GM12865 (cell line): Measurements from ENCODE around the gene RCOR2.

Source experiments
- DNase-seq: peaks from one replicate; pipeline ENCODE4 v3.0.0; 2010; ENCODE audit warnings: low read depth
- H3K4me3 ChIP-seq: 2 replicates; pipeline ENCODE4 v1.5.1; 2011; ENCODE audit warnings: mild to moderate bottlenecking, low read depth, low read length, control low read depth
- TF ChIP-seq, protein P1 (sequence below): IDR thresholded peaks from 2 replicates; pipeline ENCODE4 v1.5.1; 2011; ENCODE audit warnings: low read length, control low read depth, low read depth, inconsistent platforms; ENCODE audit not compliant: insufficient read depth; ENCODE audit errors: missing control alignments

RCOR2 gene

DNA sequence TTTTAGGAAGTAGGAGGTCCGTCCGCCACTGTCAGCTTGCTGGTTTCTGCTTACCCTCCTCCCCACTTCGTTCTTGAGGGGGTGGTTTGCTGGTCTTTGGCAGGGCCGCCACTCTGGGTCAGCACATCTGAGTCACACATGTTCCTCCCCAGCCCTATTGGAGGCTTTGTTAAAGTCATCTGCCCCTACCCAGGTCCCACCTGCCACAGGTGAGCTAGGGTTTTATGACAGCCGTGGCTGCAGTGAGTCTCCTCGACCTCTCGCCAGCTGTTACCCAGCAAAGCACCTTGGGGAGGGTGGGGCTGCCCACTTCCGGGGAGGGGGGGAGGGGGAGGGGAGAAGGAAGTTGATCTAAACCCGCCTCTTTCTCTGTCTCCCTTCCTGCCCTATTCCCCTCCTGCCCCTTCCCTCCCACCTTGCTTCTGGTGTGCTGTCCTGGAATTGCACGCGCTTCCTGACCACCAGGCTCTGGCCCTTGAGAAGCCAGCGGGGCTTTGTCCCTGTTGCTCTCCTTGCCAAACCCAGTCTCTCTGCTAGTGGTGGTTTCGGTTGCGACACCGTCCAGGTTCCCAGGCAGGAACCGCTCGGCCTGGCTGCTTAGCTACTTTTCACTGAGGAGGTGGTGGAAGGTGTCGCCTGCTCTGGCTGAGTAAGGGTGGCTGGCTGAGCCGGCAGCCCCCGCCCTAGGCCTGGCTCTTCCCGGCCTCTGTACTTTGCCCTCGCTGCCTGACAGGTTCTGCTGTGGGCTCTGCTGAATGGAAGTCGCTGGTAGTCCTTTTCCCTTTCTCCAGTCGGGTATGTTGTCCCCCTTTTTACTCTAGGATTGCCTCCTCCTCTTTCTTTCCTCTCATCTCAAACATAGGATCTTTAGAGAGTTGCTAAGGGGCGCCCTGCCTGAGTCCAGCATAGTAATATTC, 28.5 kb downstream of the RCOR2 start:
- peak; percentile 82 for DNase-seq
- TF ChIP-seq, protein P1, sequence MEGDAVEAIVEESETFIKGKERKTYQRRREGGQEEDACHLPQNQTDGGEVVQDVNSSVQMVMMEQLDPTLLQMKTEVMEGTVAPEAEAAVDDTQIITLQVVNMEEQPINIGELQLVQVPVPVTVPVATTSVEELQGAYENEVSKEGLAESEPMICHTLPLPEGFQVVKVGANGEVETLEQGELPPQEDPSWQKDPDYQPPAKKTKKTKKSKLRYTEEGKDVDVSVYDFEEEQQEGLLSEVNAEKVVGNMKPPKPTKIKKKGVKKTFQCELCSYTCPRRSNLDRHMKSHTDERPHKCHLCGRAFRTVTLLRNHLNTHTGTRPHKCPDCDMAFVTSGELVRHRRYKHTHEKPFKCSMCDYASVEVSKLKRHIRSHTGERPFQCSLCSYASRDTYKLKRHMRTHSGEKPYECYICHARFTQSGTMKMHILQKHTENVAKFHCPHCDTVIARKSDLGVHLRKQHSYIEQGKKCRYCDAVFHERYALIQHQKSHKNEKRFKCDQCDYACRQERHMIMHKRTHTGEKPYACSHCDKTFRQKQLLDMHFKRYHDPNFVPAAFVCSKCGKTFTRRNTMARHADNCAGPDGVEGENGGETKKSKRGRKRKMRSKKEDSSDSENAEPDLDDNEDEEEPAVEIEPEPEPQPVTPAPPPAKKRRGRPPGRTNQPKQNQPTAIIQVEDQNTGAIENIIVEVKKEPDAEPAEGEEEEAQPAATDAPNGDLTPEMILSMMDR = no peak
- H3K4me3 ChIP-seq = peak overlapping the region; percentile 66

DNA sequence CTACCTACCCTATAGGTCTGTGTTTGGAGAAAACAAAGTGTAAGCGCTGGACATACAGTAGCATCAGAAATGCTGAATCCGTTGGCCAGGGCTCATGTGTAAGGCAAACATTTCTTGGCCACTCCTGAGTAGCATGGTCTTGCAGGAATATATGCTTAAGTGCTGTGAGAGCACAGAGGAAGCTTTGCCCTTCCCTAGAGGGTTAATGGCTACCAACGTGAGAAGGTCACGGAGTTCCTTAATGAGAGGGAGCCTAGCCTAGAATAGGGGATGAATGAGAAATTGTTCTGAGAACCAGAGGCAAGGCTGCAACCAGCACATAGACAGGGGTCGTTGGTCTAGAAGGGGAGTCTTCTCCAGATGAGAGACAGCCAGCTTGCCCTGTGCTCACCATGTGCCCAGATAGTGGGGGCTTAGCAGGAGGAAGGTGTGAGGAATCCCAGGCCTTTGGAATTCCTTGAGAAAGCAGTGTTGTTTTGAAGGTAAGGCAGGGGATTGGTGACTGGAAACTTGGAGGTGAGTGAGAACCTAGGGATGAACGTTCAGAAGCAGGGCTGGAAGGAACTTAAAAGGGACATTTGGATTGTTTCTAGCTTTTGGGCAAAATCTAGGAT, 29.5 kb downstream of the RCOR2 start:
- TF ChIP-seq, protein P1 = no peak
- DNase-seq = no peak
- H3K4me3 ChIP-seq = 0 out of 2 replicates have a peak overlapping the region, but pooled peaks have one; percentile 66

DNA sequence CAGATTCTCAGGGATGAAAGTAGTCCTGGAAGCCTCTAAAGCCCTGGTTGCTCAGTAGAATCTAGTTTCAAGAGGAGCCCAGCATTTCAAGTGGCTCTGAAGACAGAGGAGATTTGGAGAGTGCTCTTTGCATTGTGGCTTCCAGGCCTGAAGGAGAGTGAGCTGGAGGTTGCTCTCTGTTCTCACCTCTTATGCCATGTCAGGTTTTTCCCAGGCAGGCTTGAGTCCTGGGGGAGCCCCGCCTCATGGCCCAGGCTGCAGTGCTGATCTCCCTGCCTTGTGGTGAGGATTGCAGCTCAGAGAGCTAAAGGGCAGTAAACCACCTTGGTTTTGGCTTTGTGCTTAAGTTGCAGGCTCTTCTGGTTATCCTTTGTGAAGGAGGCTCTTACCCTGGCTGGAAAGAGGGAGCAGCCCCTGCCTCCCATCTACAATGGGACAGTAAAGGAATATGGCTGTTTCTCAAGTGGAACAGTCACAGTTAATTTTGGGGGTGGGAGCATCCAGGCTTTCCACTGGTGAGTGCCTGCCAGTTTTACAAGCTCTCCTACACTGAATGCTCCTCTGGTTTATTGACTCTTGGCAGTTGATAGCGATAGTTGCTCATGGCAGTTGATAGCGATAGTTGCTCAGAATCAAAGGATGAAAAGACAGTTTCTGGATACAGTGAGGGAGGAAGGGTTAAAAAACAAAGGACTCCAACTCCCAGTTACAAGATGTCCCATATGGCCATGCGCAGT, 32.6 kb downstream of the RCOR2 start:
- TF ChIP-seq, protein P1 = no peak
- H3K4me3 ChIP-seq = no peak overlapping the region
- no peak for DNase-seq

DNA sequence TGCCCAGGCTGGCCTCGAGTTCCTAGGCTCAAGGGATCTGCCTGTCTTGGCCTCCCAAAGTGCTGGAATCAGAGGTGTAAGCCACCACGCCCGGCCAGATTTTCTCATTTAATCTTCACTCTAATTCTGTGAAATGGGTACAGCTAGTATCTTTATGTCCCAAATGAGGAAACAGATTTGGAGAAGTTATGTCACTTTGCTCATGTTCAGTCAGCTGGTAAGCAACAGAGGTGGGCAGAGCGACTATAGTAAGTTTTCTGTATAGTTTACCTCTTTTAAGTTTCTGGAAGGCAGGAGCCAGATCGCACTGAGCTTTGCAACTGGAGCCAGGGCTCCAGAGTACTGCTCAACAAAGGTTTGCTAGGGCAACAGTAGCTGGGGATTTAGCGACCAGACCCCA, 33.2 kb downstream of the RCOR2 start:
- TF ChIP-seq, protein P1 = no peak
- DNase-seq = no peak
- H3K4me3 ChIP-seq = no peak overlapping the region

DNA sequence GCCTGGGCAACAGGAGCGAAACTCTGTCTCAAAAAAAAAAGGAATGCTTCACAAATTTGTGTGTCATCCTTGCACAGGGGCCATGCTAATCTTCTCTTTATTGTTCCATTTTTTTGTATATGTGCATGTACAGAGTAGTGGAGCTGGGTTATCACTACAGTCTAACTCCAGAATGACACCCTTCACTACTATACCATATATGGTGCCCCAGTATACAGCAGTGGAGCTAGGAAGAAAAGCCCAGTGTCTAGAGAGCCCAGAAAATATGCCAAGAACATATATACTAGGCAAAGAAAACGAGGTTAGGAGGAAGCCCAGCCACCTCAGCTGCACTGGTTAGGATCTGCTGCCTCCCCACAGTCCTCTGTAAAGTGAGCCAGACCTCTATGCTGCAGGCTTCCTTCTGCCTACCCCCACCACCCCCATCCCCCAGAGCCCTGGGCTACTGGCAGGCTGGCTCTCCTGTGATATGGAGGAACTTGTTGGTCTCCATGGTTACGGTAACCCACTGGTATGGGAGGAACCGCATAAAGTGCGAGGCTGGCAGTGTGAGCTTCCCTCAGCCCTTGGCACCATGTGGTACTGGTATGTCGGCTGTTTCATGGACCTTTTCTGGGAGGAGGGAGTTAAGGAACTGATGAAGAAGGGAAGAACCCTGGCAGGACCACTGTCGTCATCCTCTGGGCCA, 34.3 kb downstream of the RCOR2 start:
- TF ChIP-seq, protein P1 = no peak
- no peak overlapping the region for H3K4me3 ChIP-seq
- DNase-seq = no peak

DNA sequence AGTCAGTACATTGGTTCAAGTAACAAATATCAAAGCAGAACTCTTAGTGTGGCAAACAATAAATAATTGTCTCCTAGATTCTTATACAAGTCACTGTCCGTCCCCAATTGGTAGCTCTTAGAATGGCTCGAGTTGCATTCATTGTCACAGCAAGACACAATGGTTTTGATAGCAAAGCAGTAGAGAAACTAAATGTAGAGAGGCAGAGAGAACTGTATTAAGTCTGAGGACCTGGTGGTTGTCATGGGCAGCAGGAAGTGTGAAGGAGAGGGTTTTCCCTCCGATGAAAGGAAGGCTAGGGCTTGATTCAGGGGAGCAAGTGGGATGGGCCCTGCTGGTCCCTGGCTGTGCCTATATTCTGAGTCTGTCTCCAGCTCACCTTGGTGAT, 36.6 kb downstream of the RCOR2 start:
- TF ChIP-seq, protein P1 = no peak
- no peak for DNase-seq
- H3K4me3 ChIP-seq = no peak overlapping the region
